Neural progenitor cell (in vitro differentiated cells): Measurements from ENCODE around the gene TNFSF12. TPM values are rescaled to one million over a fixed set of nuclear protein-coding genes. Genes with fewer than 3 reads are reported as not detected.

Experiments used
- DNase-seq: peaks from one replicate; pipeline ENCODE4 v3.0.0-alpha.2; 2016; ENCODE audit warnings: low spot score
- H2AFZ ChIP-seq: fragments of 200-600 bp; sonication (generic); replicated peaks from 2 replicates; pipeline ENCODE4 v1.6.1; 2016; ENCODE audit warnings: antibody characterized with exemption
- H3F3A ChIP-seq: fragments of 200-600 bp; sonication (generic); 2 replicates; pipeline ENCODE4 v1.6.1; 2016; ENCODE audit warnings: antibody characterized with exemption, low read depth
- H3K27ac ChIP-seq: fragments of 200-600 bp; sonication (generic); 2 replicates; pipeline ENCODE4 v1.5.1; 2016; ENCODE audit warnings: mild to moderate bottlenecking
- H3K27me3 ChIP-seq: fragments of 200-600 bp; sonication (generic); 2 replicates; pipeline ENCODE4 v1.6.1; 2016; ENCODE audit warnings: mild to moderate bottlenecking, moderate library complexity
- H3K36me3 ChIP-seq: fragments of 200-600 bp; sonication (generic); 2 replicates; pipeline ENCODE4 v1.5.1; 2016
- H3K4me1 ChIP-seq: fragments of 200-600 bp; sonication (generic); 2 replicates; pipeline ENCODE4 v1.6.1; 2016; ENCODE audit warnings: mixed run types
- H3K4me2 ChIP-seq: fragments of 200-600 bp; sonication (generic); 2 replicates; pipeline ENCODE4 v1.6.1; 2016
- H3K4me3 ChIP-seq: fragments of 200-600 bp; sonication (generic); 2 replicates; pipeline ENCODE4 v1.5.1; 2016
- H3K79me2 ChIP-seq: fragments of 200-600 bp; sonication (generic); 2 replicates; pipeline ENCODE4 v1.6.1; 2016; ENCODE audit warnings: low read depth
- H3K9ac ChIP-seq: fragments of 200-600 bp; sonication (generic); 2 replicates; pipeline ENCODE4 v1.6.1; 2016
- H3K9me3 ChIP-seq: fragments of 200-600 bp; sonication (generic); 2 replicates; pipeline ENCODE4 v1.5.1; 2016; ENCODE audit warnings: low read depth
- H4K20me1 ChIP-seq: fragments of 200-600 bp; sonication (generic); 2 replicates; pipeline ENCODE4 v1.6.1; 2016; ENCODE audit warnings: low read depth
- H3K27ac Mint-ChIP-seq: 3 replicates; pipeline ENCODE4 v1.8.0; 2021; ENCODE audit warnings: mixed read lengths
- H3K27me3 Mint-ChIP-seq: 2 replicates; pipeline ENCODE4 v1.8.0; 2022; ENCODE audit warnings: low read depth, mild to moderate bottlenecking, inconsistent platforms, moderate library complexity, mixed read lengths; ENCODE audit not compliant: insufficient read depth
- H3K36me3 Mint-ChIP-seq: 3 replicates; pipeline ENCODE4 v1.8.0; 2021; ENCODE audit warnings: mixed read lengths
- H3K4me1 Mint-ChIP-seq: 3 replicates; pipeline ENCODE4 v1.8.0; 2021; ENCODE audit warnings: mixed read lengths
- H3K4me3 Mint-ChIP-seq: 3 replicates; pipeline ENCODE4 v1.8.0; 2021; ENCODE audit warnings: mild to moderate bottlenecking, moderate library complexity, mixed read lengths
- H3K9me3 Mint-ChIP-seq: 3 replicates; pipeline ENCODE4 v1.8.0; 2020; ENCODE audit warnings: mixed read lengths
- EZH2 ChIP-seq: fragments of 200-600 bp; sonication (generic); IDR thresholded peaks from 2 replicates; pipeline ENCODE4 v1.6.1; 2017; ENCODE audit warnings: antibody characterized with exemption, mild to moderate bottlenecking, moderate library complexity
- EZH2phosphoT487 ChIP-seq: fragments of 200-600 bp; sonication (generic); IDR thresholded peaks from 2 replicates; pipeline ENCODE4 v1.6.1; 2017; ENCODE audit warnings: antibody characterized with exemption
- total RNA-seq: library from RNA; depleted of rRNA; stranded (reverse); fragments of >200 nt; gene quantifications from 2 replicates; pipeline ENCODE4 v1.2.3, GENCODE V29; 2015; ENCODE audit warnings: low replicate concordance
- TF ChIP-seq, protein P1 (sequence below): fragments of 200-600 bp; sonication (generic); IDR thresholded peaks from 2 replicates; pipeline ENCODE4 v1.5.1; 2017; ENCODE audit warnings: antibody characterized with exemption, mild to moderate bottlenecking

Gene TNFSF12
- total RNA-seq, 1 donor from 2014 or later, result 0.75 TPM

GRCh38 chr17:7508145-7508544 is 40.7 kb upstream of the TNFSF12 start:
- Histone ChIP-seq H3K9me3 (no peaks in the 10 kb centered on the region), H3F3A (peaks cover 10% of the 10 kb centered on the region), H3K36me3 (peaks cover 18% of the 10 kb centered on the region), H2AFZ (no peak overlapping the region), H3K4me3 (no peak overlapping the region), H3K9ac (no peak overlapping the region), H3K27me3 (no peaks in the 10 kb centered on the region), H3K4me1 (no peaks in the 10 kb centered on the region), H3K4me2 (no peak overlapping the region), H3K27ac (no peak overlapping the region), H4K20me1 (peaks cover 6% of the 10 kb centered on the region), H3K79me2 (no peaks in the 10 kb centered on the region)
- TF ChIP-seq EZH2phosphoT487 (no peak), EZH2 (no peak)
- TF ChIP-seq, protein P1, sequence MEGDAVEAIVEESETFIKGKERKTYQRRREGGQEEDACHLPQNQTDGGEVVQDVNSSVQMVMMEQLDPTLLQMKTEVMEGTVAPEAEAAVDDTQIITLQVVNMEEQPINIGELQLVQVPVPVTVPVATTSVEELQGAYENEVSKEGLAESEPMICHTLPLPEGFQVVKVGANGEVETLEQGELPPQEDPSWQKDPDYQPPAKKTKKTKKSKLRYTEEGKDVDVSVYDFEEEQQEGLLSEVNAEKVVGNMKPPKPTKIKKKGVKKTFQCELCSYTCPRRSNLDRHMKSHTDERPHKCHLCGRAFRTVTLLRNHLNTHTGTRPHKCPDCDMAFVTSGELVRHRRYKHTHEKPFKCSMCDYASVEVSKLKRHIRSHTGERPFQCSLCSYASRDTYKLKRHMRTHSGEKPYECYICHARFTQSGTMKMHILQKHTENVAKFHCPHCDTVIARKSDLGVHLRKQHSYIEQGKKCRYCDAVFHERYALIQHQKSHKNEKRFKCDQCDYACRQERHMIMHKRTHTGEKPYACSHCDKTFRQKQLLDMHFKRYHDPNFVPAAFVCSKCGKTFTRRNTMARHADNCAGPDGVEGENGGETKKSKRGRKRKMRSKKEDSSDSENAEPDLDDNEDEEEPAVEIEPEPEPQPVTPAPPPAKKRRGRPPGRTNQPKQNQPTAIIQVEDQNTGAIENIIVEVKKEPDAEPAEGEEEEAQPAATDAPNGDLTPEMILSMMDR, result no peak
- no peaks in the 10 kb centered on the region for H3K4me1 Mint-ChIP-seq
- H3K27me3 Mint-ChIP-seq, result peaks cover 4% of the 10 kb centered on the region
- no peak overlapping the region for H3K4me3 Mint-ChIP-seq
- DNase-seq, result no peak
- peaks cover 52% of the 10 kb centered on the region for H3K36me3 Mint-ChIP-seq
- no peaks in the 10 kb centered on the region for H3K9me3 Mint-ChIP-seq
- no peak overlapping the region for H3K27ac Mint-ChIP-seq

DNA sequence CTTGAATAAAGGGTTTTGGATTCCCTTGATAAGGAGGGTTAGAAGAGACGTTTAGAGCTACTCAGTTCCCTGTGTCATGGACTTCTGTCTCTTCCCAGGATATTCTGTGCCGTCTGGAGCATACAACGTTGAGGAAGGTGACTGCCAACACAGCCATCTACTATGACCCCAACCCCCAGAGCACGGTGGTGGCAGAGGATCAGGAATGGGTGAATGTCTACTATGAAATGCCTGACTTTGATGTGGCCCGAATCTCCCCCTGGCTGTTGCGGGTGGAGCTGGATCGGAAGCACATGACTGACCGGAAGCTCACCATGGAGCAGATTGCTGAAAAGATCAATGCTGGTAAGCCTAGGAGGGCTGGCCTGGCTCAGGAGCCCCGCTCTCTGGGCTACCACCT is 40.0 kb upstream of the TNFSF12 start:
- Mint-ChIP-seq H3K27me3 (peaks cover 7% of the 10 kb centered on the region), H3K9me3 (no peaks in the 10 kb centered on the region), H3K27ac (no peak overlapping the region), H3K4me1 (no peaks in the 10 kb centered on the region), H3K4me3 (no peak overlapping the region), H3K36me3 (peaks cover 50% of the 10 kb centered on the region)
- H3K4me2 ChIP-seq, result no peak overlapping the region
- H3K27ac ChIP-seq, result no peak overlapping the region
- H3K9ac ChIP-seq, result no peak overlapping the region
- peaks cover 11% of the 10 kb centered on the region for H4K20me1 ChIP-seq
- no peaks in the 10 kb centered on the region for H3K27me3 ChIP-seq
- H3K79me2 ChIP-seq, result no peaks in the 10 kb centered on the region
- no peaks in the 10 kb centered on the region for H3K9me3 ChIP-seq
- no peak overlapping the region for H2AFZ ChIP-seq
- H3F3A ChIP-seq, result peaks cover 14% of the 10 kb centered on the region
- TF ChIP-seq, protein P1, result no peak
- TF ChIP-seq EZH2phosphoT487 (no peak), EZH2 (no peak)
- H3K4me1 ChIP-seq, result no peaks in the 10 kb centered on the region
- no peak for DNase-seq
- H3K4me3 ChIP-seq, result no peak overlapping the region
- peaks cover 18% of the 10 kb centered on the region for H3K36me3 ChIP-seq

DNA sequence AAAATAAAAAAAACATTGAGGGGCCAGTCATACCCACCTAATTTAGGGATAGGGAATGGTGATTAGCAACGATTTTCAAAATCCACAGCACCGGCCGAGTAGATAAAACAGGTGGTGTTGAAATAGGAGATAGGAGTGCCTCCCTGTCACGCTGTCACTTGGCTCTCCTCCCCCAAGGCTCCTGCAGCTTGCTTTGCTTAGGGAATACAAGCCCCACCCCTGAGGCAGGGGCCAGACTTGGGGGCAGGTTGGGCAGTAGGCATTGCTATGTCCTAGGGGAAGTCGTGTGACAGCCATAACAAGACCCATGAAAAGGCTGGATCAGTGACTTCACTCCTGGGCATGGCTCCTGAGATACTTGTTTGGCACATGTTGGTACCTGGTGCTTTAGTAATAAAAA is 38.9 kb upstream of the TNFSF12 start:
- Histone ChIP-seq H4K20me1 (peaks cover 14% of the 10 kb centered on the region), H3K27me3 (no peaks in the 10 kb centered on the region), H3K4me3 (no peak overlapping the region), H2AFZ (no peak overlapping the region), H3K4me2 (no peak overlapping the region), H3K9ac (no peak overlapping the region), H3K27ac (no peak overlapping the region), H3K79me2 (no peaks in the 10 kb centered on the region), H3K36me3 (peaks cover 12% of the 10 kb centered on the region), H3K4me1 (no peaks in the 10 kb centered on the region), H3F3A (peaks cover 17% of the 10 kb centered on the region), H3K9me3 (no peaks in the 10 kb centered on the region)
- no peaks in the 10 kb centered on the region for H3K9me3 Mint-ChIP-seq
- H3K36me3 Mint-ChIP-seq, result peaks cover 46% of the 10 kb centered on the region
- H3K27ac Mint-ChIP-seq, result no peak overlapping the region
- H3K4me1 Mint-ChIP-seq, result no peaks in the 10 kb centered on the region
- no peak for TF ChIP-seq EZH2phosphoT487
- TF ChIP-seq, protein P1, result no peak
- no peak for TF ChIP-seq EZH2
- DNase-seq, result no peak
- peaks cover 7% of the 10 kb centered on the region for H3K27me3 Mint-ChIP-seq
- no peak overlapping the region for H3K4me3 Mint-ChIP-seq
